ENCODE data around the gene GRAP. TPM values are rescaled to one million over a fixed set of nuclear protein-coding genes. Genes with fewer than 3 reads are reported as not detected.

Gene GRAP
- total RNA-seq, 1 donor from 2014 or later: 6.3 TPM

DNA sequence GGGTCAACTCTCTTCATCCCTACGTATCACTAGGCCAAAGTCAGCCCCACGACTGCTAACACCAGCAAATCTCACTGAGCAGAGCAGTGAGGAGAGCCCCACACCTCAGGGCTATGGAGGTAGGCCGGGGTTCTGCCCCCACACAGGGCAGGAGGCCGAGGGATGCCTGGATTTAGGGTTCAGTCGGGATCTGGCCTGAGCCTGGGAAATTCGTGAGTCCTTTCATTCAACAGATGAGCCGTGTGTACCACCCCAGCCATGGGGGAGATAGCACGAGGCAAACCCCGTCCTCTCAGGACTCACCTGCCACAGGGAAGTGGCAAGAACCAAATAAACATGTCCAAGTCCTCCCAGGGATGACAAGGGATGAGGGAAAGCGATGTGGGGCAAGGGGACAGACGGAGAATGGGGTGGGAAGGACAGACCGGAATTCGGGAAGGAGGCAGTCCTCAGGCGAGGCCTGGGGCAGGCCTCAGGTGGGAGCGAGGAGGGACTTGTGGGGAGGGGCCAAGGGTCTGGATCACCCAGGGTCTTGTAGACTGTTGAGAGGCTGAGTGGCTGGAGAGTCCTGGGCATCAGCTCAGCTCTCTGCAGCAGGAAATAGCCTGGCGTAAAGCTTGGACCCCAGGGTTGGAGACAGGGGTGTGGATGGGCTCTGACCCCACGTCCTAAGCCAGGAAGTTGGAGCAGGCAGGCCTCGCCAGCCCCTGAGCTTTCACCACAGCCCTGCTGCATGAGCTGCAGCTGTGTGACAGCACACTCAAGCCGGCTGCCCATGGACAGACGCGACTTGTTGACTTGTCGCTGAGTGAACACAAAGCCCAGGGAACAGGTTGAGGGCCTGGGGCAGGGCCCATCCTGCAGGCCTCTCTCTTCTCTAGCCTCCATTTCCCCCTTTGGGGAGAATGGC is 34.3 kb downstream of the GRAP start:
- Histone ChIP-seq H3K9ac (ENCODE audit: low read depth in 1 of 3, low read length in 3 of 3) (no peak overlapping the region), H3K36me3 (ENCODE audit: control insufficient read depth in 3 of 3, insufficient read depth in 3 of 3, low read length in 3 of 3) (no peaks in the 10 kb centered on the region), H3K27ac (ENCODE audit: low read depth, low read length) (no peak overlapping the region), H3K4me3 (ENCODE audit: low read length in 3 of 3) (no peak overlapping the region), H3K27me3 (ENCODE audit: control insufficient read depth in 3 of 3, insufficient read depth in 3 of 3, low read length in 3 of 3) (peaks cover 0 to 10% (median 6%) of the 10 kb centered on the region in 3 donors), H3K9me3 (ENCODE audit: control insufficient read depth in 3 of 3, low read length in 3 of 3) (no peaks in the 10 kb centered on the region), H3K4me1 (ENCODE audit: control insufficient read depth in 3 of 3, insufficient read depth in 3 of 3, low read length in 3 of 3) (no peaks in the 10 kb centered on the region)

DNA sequence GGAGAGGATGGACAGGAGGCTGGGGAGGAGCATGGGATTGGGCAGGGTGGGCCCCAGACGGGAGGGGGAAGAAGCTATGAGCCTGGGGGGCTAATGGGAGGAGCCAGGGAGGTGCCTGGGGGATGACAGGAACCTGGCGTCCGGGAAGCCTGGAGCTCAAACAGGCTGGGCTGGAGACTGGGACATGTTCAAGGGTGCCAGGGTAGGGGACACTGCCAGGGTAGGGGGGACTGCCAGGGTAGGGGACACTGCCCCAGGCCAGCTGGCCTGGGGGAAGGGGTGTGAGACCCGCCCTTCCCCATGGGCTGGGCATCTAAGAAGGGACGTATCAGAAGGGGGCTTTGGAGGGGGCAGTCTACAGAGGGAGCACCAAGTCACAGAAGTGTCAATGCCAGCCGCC is 35.2 kb downstream of the GRAP start:
- Histone ChIP-seq H3K4me1 (ENCODE audit: control insufficient read depth in 3 of 3, insufficient read depth in 3 of 3, low read length in 3 of 3) (no peaks in the 10 kb centered on the region), H3K9ac (ENCODE audit: low read depth in 1 of 3, low read length in 3 of 3) (no peak overlapping the region), H3K27me3 (ENCODE audit: control insufficient read depth in 3 of 3, insufficient read depth in 3 of 3, low read length in 3 of 3) (peaks cover 0 to 5% (median 0%) of the 10 kb centered on the region in 3 donors), H3K36me3 (ENCODE audit: control insufficient read depth in 3 of 3, insufficient read depth in 3 of 3, low read length in 3 of 3) (no peaks in the 10 kb centered on the region), H3K27ac (ENCODE audit: low read depth, low read length) (no peak overlapping the region), H3K4me3 (ENCODE audit: low read length in 3 of 3) (no peak overlapping the region), H3K9me3 (ENCODE audit: control insufficient read depth in 3 of 3, low read length in 3 of 3) (no peaks in the 10 kb centered on the region)

DNA sequence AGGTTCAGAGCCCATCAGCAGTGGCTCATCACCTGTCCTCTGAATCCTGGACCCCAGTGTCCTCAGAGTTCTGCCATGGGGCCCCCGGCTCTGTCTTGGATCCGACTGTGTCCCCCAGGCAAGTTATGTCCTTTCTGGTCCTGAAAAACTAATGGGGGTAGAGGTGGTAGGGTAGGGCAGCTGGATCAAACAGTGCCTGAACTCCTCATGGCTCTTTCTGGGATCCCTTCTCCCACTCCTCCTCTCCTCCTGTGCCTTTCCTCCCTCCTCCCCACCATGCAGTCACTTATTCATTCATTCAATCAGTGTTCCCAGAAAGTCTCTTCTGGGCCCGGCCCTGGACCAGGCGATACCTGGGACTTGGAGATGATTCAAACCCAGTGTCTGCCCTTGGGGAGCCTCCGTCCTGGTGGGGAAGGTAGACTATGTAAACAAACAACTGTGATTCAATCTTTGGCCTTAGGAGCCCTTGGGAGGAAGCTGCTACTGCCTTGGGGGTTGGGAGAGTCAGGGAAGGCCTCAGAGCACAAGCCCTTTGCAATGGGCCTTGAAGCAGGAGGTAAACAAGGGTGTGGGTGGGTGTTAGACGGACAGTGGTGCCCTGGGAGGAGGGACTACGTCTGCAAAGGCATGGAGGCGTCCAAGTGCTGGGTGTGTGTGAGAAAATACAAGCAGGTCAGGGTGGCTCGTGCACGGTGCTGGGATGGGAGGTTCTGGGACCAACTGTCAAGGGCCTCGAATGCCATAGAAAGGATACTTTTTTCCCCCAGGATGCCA is 35.8 kb downstream of the GRAP start:
- H3K27me3 ChIP-seq (ENCODE audit: control insufficient read depth in 3 of 3, insufficient read depth in 3 of 3, low read length in 3 of 3): no peaks in the 10 kb centered on the region
- no peaks in the 10 kb centered on the region for H3K36me3 ChIP-seq (ENCODE audit: control insufficient read depth in 3 of 3, insufficient read depth in 3 of 3, low read length in 3 of 3)
- no peaks in the 10 kb centered on the region for H3K9me3 ChIP-seq (ENCODE audit: control insufficient read depth in 3 of 3, low read length in 3 of 3)
- no peak overlapping the region for H3K4me3 ChIP-seq (ENCODE audit: low read length in 3 of 3)
- no peak overlapping the region for H3K9ac ChIP-seq (ENCODE audit: low read depth in 1 of 3, low read length in 3 of 3)
- H3K27ac ChIP-seq (ENCODE audit: low read depth, low read length): no peak overlapping the region
- no peaks in the 10 kb centered on the region for H3K4me1 ChIP-seq (ENCODE audit: control insufficient read depth in 3 of 3, insufficient read depth in 3 of 3, low read length in 3 of 3)

GRCh38 chr17:19009970-19010369 is 36.8 kb downstream of the GRAP start:
- Histone ChIP-seq H3K9me3 (ENCODE audit: control insufficient read depth in 3 of 3, low read length in 3 of 3) (no peaks in the 10 kb centered on the region), H3K27ac (ENCODE audit: low read depth, low read length) (no peak overlapping the region), H3K36me3 (ENCODE audit: control insufficient read depth in 3 of 3, insufficient read depth in 3 of 3, low read length in 3 of 3) (no peaks in the 10 kb centered on the region), H3K27me3 (ENCODE audit: control insufficient read depth in 3 of 3, insufficient read depth in 3 of 3, low read length in 3 of 3) (no peaks in the 10 kb centered on the region), H3K4me1 (ENCODE audit: control insufficient read depth in 3 of 3, insufficient read depth in 3 of 3, low read length in 3 of 3) (peaks cover 0 to 2% (median 1%) of the 10 kb centered on the region in 3 donors), H3K4me3 (ENCODE audit: low read length in 3 of 3) (no peak overlapping the region), H3K9ac (ENCODE audit: low read depth in 1 of 3, low read length in 3 of 3) (no peak overlapping the region)

GRCh38 chr17:19006698-19007097 is 40.1 kb downstream of the GRAP start:
- peaks cover 4 to 5% (median 5%) of the 10 kb centered on the region in 3 donors for H3K4me1 ChIP-seq (ENCODE audit: control insufficient read depth in 3 of 3, insufficient read depth in 3 of 3, low read length in 3 of 3)
- no peaks in the 10 kb centered on the region for H3K27me3 ChIP-seq (ENCODE audit: control insufficient read depth in 3 of 3, insufficient read depth in 3 of 3, low read length in 3 of 3)
- no peaks in the 10 kb centered on the region for H3K36me3 ChIP-seq (ENCODE audit: control insufficient read depth in 3 of 3, insufficient read depth in 3 of 3, low read length in 3 of 3)
- H3K4me3 ChIP-seq (ENCODE audit: low read length in 3 of 3): no peak overlapping the region
- no peak overlapping the region for H3K27ac ChIP-seq (ENCODE audit: low read depth, low read length)
- H3K9me3 ChIP-seq (ENCODE audit: control insufficient read depth in 3 of 3, low read length in 3 of 3): no peaks in the 10 kb centered on the region
- H3K9ac ChIP-seq (ENCODE audit: low read depth in 1 of 3, low read length in 3 of 3): no peak overlapping the region

- no peak overlapping the region for H3K9ac ChIP-seq (ENCODE audit: low read depth in 1 of 3, low read length in 3 of 3)
- H3K4me3 ChIP-seq (ENCODE audit: low read length in 3 of 3): no peak overlapping the region
- no peak overlapping the region for H3K27ac ChIP-seq (ENCODE audit: low read depth, low read length)
- no peaks in the 10 kb centered on the region for H3K27me3 ChIP-seq (ENCODE audit: control insufficient read depth in 3 of 3, insufficient read depth in 3 of 3, low read length in 3 of 3)
- H3K36me3 ChIP-seq (ENCODE audit: control insufficient read depth in 3 of 3, insufficient read depth in 3 of 3, low read length in 3 of 3): no peaks in the 10 kb centered on the region
- no peaks in the 10 kb centered on the region for H3K9me3 ChIP-seq (ENCODE audit: control insufficient read depth in 3 of 3, low read length in 3 of 3)
- peaks cover 4 to 5% (median 5%) of the 10 kb centered on the region in 3 donors for H3K4me1 ChIP-seq (ENCODE audit: control insufficient read depth in 3 of 3, insufficient read depth in 3 of 3, low read length in 3 of 3)
Measured at GRCh38 chr17:19005789-19006430, 40.8 kb downstream of the GRAP start.

DNA sequence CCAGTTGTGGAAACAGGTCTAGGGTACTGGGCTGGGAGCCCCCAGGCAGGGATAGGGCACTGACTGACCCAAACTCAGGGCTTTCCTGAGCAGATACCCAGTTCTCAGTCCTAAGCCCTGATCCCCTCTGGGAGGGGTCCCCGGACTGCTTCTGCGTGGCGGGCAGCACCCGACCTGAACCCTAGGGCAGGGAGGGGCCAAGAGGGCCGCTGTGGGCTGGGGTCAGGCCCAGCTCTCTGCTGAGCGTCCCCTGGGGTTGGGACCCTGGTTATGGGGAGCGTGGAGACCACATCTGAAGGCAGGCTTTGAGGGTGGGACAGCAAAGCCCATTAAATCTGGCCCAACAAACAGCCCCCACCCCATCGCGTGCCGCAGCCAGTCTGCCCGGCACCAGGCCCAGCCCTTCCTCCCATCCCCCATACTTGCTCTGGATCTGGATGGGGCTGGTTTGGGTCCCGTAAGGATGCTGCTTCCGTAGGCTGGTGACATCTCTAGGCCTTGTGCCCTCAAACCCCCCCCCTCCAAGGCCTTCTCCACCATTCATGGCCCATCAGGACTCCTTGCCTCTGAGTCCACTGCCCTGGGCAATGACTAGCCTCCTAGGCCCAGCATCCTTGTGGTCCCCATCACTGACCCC is 41.5 kb downstream of the GRAP start:
- peak overlapping the region; percentile 63 to 75 (median 67) for H3K4me3 ChIP-seq (ENCODE audit: low read length in 3 of 3)
- no peak overlapping the region for H3K27ac ChIP-seq (ENCODE audit: low read depth, low read length)
- H3K36me3 ChIP-seq (ENCODE audit: control insufficient read depth in 3 of 3, insufficient read depth in 3 of 3, low read length in 3 of 3): no peaks in the 10 kb centered on the region
- H3K4me1 ChIP-seq (ENCODE audit: control insufficient read depth in 3 of 3, insufficient read depth in 3 of 3, low read length in 3 of 3): peaks cover 4 to 5% (median 5%) of the 10 kb centered on the region in 3 donors
- no peaks in the 10 kb centered on the region for H3K27me3 ChIP-seq (ENCODE audit: control insufficient read depth in 3 of 3, insufficient read depth in 3 of 3, low read length in 3 of 3)
- H3K9ac ChIP-seq (ENCODE audit: low read depth in 1 of 3, low read length in 3 of 3): peak overlapping the region; percentile 51 to 84 (median 56)
- H3K9me3 ChIP-seq (ENCODE audit: control insufficient read depth in 3 of 3, low read length in 3 of 3): no peaks in the 10 kb centered on the region

GRCh38 chr17:19004421-19005136 is 42.2 kb downstream of the GRAP start, which contains the start of gene FAM83G:
Gene FAM83G, minus strand, starts transcription at chr17:19004764. Its CDS starts 723 bp downstream, at chr17:19004041.
- peak within 1 kb of the TSS; percentile 63 to 75 (median 67) for H3K4me3 ChIP-seq (ENCODE audit: low read length in 3 of 3)
- H3K9ac ChIP-seq (ENCODE audit: low read depth in 1 of 3, low read length in 3 of 3): peak within 1 kb of the TSS; percentile 51 to 84 (median 56)
- peaks cover 4 to 5% (median 5%) of the 10 kb centered on the region in 3 donors for H3K4me1 ChIP-seq (ENCODE audit: control insufficient read depth in 3 of 3, insufficient read depth in 3 of 3, low read length in 3 of 3)
- no peaks in the 10 kb centered on the region for H3K27me3 ChIP-seq (ENCODE audit: control insufficient read depth in 3 of 3, insufficient read depth in 3 of 3, low read length in 3 of 3)
- no peaks in the 10 kb centered on the region for H3K36me3 ChIP-seq (ENCODE audit: control insufficient read depth in 3 of 3, insufficient read depth in 3 of 3, low read length in 3 of 3)
- H3K9me3 ChIP-seq (ENCODE audit: control insufficient read depth in 3 of 3, low read length in 3 of 3): no peaks in the 10 kb centered on the region
- no peak within 1 kb of the TSS for H3K27ac ChIP-seq (ENCODE audit: low read depth, low read length)
